Activated T-cell treated with anti-CD3 and anti-CD28 coated beads, Interleukin-2, amount 50 U/mL, for 1 hour (primary cell): ENCODE results near the gene XKR8.

Source experiments
- DNase-seq: peaks from one replicate; pipeline ENCODE4 v3.0.0-alpha.2; 2020

XKR8 gene

GRCh38 chr1:27956761-27957160, 3.0 kb upstream of the XKR8 start:
- no peak for DNase-seq

- no peak for DNase-seq
Measured at GRCh38 chr1:27957655-27958054, 2.1 kb upstream of the XKR8 start.

DNA sequence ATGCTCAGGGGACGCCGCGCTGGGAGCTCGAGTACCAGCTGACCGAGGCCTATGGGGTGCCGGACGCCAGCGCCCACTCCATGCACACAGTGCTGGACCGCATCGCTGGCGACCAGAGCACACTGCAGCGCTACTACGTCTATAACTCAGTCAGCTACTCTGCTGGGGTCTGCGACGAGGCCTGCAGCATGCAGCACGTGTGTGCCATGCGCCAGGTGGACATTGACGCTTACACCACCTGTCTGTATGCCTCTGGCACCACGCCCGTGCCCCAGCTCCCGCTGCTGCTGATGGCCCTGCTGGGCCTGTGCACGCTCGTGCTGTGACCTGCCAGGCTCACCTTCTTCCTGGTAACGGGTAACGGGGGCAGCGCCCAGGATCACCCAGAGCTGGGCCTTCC, 1.3 kb upstream of the XKR8 start:
- no peak for DNase-seq

- DNase-seq, result no peak
Measured at GRCh38 chr1:27960762-27961645, 1.2 kb downstream of the XKR8 start.

- no peak for DNase-seq
Measured at GRCh38 chr1:27961646-27962221, 2.0 kb downstream of the XKR8 start.

GRCh38 chr1:27963393-27963792, 3.6 kb downstream of the XKR8 start:
- no peak for DNase-seq

DNA sequence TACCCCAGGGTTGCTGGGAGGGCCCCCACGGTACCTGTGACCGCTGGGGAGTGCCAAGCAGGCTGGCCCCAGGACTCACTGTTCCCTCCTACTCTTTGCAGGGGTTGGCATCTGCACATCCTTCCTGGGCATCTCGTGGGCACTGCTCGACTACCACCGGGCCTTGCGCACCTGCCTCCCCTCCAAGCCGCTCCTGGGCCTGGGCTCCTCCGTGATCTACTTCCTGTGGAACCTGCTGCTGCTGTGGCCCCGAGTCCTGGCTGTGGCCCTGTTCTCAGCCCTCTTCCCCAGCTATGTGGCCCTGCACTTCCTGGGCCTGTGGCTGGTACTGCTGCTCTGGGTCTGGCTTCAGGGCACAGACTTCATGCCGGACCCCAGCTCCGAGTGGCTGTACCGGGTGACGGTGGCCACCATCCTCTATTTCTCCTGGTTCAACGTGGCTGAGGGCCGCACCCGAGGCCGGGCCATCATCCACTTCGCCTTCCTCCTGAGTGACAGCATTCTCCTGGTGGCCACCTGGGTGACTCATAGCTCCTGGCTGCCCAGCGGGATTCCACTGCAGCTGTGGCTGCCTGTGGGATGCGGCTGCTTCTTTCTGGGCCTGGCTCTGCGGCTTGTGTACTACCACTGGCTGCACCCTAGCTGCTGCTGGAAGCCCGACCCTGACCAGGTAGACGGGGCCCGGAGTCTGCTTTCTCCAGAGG, 6.8 kb downstream of the XKR8 start:
- no peak for DNase-seq

DNA sequence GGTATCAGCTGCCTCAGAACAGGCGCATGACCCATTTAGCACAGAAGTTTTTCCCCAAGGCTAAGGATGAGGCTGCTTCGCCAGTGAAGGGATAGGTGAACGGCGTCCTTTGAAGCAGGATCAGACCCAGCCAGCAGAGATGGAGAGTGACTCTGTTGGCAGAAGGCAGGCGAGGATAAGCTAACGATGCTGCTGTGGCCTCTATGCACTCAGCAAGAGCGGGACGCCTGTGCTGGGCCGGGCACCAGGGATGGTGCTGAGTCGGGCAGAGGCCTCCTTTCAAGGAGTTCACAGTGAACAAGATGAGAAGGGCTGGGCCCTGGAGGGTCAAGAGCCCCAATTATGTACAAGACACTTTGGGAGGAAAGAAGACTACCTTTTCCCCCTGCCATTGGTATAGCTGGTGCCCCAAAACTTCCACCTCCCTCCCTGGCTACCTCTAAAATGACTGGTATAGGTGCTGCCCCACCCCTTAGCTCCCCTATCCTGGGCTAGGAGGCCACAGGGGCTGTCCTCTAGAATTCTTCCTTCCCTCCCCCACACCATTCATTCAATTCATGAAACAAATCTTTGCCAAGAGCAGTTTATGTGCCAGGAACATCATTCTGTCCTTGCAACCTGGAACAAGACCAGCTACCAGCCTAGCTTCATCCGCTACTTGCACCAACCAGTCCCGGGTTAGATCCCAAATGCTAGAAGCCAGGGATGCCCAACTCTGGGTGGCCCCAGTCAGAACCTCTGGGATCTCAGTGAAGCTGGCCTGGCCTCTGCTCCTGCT, 7.5 kb downstream of the XKR8 start:
- DNase-seq, result no peak

- DNase-seq, result no peak
Measured at GRCh38 chr1:27967884-27968466, 8.2 kb downstream of the XKR8 start.

GRCh38 chr1:27968692-27969091, 8.9 kb downstream of the XKR8 start:
- DNase-seq, result no peak

- DNase-seq, result no peak
Measured at GRCh38 chr1:27970401-27970800, 10.6 kb downstream of the XKR8 start.

DNA sequence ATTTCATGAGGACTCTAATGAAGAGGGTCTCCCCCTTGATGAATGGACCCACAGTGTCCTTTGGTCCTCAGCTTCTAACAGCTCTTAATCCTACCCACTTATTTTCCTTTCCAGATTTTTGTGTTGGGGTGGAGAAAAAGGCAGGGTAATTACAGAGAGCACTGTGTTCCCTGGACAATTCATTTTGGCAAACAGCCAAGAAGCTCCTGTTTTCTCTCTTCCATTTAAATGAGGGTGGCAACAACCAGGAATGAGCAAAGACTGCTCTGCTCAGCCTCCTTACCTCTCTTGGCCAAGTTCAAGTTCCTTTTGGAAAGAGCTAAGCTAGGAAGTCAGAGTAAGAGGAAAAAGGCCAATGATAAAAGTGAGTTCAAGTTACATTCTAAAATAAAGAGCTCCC, 11.9 kb downstream of the XKR8 start:
- DNase-seq, result no peak

- DNase-seq, result no peak
Measured at GRCh38 chr1:27972141-27972540, 12.4 kb downstream of the XKR8 start.

DNA sequence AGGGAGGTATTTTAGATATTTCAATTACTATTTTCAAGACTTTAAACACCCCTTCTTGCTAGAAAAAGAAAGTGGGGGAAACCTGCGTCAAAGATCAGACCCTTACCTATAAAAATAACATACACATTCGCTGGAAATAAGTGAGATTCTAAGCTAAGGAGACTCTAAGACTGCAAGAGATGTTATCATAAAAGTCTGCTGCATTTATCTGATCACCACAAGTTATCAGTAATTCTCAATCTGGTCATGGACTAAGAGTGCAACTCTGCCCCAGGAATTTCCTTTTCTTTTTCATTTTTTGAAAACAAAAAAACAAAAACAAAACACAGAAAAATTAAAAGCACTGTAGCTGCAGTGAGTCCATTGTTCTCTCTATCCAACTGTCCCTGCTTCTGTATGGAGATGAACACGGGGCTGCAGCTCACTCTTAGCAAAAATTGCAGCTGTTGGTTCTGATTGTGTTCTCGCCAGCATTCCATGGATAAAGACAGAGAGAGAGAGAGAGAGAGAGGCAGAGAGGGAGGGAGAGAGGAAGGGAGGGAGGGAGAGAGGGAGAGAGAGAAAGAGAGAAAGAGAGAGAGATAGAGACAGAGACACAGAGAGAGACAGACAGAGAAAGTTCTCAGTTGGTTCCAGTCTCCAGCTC, 14.1 kb downstream of the XKR8 start:
- DNase-seq, result no peak

GRCh38 chr1:27974417-27974781, 14.6 kb downstream of the XKR8 start:
- DNase-seq, result no peak

- DNase-seq, result no peak
Measured at GRCh38 chr1:27979151-27979858, 19.5 kb downstream of the XKR8 start.

GRCh38 chr1:27979859-27980201, 20.1 kb downstream of the XKR8 start:
- no peak for DNase-seq

DNA sequence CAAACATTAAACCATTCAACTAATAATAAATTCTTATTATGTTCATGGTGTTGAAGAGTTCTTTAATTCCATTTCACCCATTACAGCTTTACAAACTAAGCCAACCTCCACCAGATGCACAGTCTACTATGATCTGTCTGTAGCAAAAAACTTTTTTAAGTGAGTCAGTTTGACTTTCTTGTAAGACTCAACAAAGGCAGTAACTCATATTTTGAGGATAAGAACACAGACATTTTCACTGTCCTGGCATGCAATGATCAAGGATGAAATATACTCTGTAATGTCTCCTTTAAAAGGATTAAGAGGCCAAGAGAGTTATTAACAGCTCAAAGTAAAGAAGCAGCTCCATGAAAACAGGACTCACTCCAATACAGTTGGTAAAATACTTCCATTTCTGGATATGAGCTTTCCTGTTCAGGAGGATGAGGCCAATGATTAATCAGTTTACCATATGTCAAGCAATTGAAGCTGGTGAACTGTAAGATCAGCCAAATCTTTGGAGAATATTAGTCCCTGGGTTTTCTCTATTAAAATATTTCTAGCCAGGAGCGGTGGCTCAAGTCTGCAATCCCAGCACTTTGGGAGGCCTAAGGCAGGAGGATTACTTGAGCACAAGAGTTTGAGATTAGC, 20.6 kb downstream of the XKR8 start:
- no peak for DNase-seq

DNA sequence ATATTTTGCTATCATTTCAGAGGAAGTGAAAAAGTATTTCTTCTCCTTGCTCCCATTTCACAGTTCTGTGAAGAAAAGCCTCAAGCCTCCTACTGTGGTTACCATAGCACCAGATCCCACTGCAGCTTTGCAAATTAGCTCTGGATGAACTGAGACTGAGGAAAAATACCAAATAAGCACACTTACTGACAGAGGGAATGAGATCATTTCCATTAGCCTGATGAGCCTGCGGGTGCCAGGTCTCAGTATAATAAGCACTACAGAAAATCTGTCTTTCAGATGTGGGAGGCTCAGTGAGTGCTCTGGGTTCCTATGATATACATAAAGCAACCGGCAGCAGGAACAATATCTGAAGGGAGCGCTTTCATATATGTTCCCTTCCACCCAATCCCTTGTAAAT, 21.4 kb downstream of the XKR8 start:
- no peak for DNase-seq

DNA sequence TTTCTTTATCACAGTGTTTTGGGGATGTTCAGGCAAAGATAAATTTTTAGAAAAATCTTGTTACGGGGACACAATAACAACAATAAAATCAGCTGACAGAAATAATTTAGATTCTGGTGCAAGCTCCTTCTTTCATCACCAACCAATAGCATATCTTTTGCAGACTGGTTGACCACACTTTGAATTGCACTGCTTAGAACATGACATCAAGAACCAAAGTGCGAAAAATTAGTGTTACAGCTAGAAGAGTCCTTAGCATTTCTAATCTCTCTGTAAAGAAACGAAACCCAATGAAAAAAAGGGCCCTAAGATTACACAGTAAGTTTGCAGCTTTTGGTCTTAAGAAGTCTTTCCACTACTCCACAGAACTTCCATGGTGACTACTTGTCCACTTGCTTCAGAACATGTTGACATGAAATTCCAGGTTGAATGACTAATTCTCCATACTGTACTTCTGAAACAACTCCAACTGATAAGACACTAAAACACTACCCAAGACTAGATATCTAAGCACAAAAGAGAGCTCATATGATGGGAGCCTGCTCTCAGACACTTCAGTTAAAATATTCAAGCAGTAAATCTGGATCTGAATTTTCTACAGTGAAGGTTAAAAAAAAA, 31.3 kb downstream of the XKR8 start:
- DNase-seq, result no peak

GRCh38 chr1:27992276-27992675, 32.5 kb downstream of the XKR8 start:
- DNase-seq, result peak; percentile 55
